ENCODE data around the gene KHK.

Gene KHK

DNA sequence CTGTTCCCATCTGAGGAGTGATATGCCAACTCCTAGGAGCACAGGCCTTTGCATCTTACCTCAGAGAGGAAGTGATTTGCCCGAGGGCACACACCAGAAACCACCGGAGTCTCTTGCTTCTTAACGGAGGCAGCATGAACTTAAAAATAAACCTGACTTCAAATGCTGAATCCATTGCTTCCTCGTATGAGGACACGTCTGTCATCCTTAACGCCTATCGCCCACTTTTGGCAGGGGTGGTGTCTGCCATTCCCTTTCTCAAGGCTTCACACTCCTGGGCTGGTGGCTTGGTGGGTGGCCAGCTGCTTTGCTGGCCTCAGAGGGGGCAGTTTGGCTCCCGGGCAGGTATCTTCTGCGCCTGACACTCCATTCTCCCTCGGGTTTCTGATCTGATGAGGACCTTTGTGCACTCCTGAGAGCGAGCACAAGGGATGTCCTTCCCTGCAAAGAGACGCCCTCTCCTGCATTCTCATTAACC is 48.9 kb downstream of the KHK start (continued):
- TF ChIP-seq SP2 (tag by site-specific recombination; IDR thresholded peaks at IDR 0.05) (no peak), ZNF473 (tag by site-specific recombination; IDR thresholded peaks at IDR 0.05) (no peak), ZNF558 (tag by site-specific recombination; IDR thresholded peaks at IDR 0.05) (no peak), MZF1 (tag by site-specific recombination; IDR thresholded peaks at IDR 0.05; ENCODE audit: borderline replicate concordance) (no peak), ZNF175 (tag by site-specific recombination; IDR thresholded peaks at IDR 0.05) (no peak)
- TF ChIP-seq, protein P1, sequence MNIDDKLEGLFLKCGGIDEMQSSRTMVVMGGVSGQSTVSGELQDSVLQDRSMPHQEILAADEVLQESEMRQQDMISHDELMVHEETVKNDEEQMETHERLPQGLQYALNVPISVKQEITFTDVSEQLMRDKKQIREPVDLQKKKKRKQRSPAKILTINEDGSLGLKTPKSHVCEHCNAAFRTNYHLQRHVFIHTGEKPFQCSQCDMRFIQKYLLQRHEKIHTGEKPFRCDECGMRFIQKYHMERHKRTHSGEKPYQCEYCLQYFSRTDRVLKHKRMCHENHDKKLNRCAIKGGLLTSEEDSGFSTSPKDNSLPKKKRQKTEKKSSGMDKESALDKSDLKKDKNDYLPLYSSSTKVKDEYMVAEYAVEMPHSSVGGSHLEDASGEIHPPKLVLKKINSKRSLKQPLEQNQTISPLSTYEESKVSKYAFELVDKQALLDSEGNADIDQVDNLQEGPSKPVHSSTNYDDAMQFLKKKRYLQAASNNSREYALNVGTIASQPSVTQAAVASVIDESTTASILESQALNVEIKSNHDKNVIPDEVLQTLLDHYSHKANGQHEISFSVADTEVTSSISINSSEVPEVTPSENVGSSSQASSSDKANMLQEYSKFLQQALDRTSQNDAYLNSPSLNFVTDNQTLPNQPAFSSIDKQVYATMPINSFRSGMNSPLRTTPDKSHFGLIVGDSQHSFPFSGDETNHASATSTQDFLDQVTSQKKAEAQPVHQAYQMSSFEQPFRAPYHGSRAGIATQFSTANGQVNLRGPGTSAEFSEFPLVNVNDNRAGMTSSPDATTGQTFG (tag by site-specific recombination; IDR thresholded peaks at IDR 0.05; ENCODE audit: borderline replicate concordance) = no peak
- TF ChIP-seq, protein P2, sequence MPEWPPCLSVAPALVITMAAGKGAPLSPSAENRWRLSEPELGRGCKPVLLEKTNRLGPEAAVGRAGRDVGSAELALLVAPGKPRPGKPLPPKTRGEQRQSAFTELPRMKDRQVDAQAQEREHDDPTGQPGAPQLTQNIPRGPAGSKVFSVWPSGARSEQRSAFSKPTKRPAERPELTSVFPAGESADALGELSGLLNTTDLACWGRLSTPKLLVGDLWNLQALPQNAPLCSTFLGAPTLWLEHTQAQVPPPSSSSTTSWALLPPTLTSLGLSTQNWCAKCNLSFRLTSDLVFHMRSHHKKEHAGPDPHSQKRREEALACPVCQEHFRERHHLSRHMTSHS (tag by site-specific recombination; IDR thresholded peaks at IDR 0.05) = no peak

GRCh38 chr2:27136751-27137150 is 50.2 kb downstream of the KHK start:
- H3K4me3 ChIP-seq (ENCODE audit: low read depth, low read length) = no peak overlapping the region
- ChIA-PET CTCF (interaction anchor here (0.8 kb wide), 1 partner anchor 145 kb away, joined by 3 read pairs; no protein-coding TSS in a partner anchor), POLR2A (interaction anchor here (0.6 kb wide), 1 partner anchor 11 kb away, joined by 3 read pairs; no protein-coding TSS in a partner anchor)
- H3K36me3 ChIP-seq (ENCODE audit: control insufficient read depth in 2 of 2, insufficient read depth in 1 of 2, low read length in 2 of 2) = peaks cover 4 to 14% of the 10 kb centered on the region in 2 experiments; a peak in 1 of 3 replicates
- TF ChIP-seq ZNF585B (tag by site-specific recombination; IDR thresholded peaks at IDR 0.05) = no peak
- no peak for TF ChIP-seq ZEB2 (tag by site-specific recombination; IDR thresholded peaks at IDR 0.05)
- no peak for TF ChIP-seq ZNF274 (IDR thresholded peaks at IDR 0.05; ENCODE audit: low read length)
- no peak for TF ChIP-seq ZNF274 (tag by site-specific recombination; IDR thresholded peaks at IDR 0.05; ENCODE audit: borderline replicate concordance)
- TF ChIP-seq, protein P3, sequence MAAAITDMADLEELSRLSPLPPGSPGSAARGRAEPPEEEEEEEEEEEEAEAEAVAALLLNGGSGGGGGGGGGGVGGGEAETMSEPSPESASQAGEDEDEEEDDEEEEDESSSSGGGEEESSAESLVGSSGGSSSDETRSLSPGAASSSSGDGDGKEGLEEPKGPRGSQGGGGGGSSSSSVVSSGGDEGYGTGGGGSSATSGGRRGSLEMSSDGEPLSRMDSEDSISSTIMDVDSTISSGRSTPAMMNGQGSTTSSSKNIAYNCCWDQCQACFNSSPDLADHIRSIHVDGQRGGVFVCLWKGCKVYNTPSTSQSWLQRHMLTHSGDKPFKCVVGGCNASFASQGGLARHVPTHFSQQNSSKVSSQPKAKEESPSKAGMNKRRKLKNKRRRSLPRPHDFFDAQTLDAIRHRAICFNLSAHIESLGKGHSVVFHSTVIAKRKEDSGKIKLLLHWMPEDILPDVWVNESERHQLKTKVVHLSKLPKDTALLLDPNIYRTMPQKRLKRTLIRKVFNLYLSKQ (tag by site-specific recombination; IDR thresholded peaks at IDR 0.05; ENCODE audit: borderline replicate concordance) = no peak
- no peak for TF ChIP-seq IKZF3 (tag by site-specific recombination; IDR thresholded peaks at IDR 0.05)
- no peak for TF ChIP-seq SP2 (tag by site-specific recombination; IDR thresholded peaks at IDR 0.05)
- TF ChIP-seq, protein P4, sequence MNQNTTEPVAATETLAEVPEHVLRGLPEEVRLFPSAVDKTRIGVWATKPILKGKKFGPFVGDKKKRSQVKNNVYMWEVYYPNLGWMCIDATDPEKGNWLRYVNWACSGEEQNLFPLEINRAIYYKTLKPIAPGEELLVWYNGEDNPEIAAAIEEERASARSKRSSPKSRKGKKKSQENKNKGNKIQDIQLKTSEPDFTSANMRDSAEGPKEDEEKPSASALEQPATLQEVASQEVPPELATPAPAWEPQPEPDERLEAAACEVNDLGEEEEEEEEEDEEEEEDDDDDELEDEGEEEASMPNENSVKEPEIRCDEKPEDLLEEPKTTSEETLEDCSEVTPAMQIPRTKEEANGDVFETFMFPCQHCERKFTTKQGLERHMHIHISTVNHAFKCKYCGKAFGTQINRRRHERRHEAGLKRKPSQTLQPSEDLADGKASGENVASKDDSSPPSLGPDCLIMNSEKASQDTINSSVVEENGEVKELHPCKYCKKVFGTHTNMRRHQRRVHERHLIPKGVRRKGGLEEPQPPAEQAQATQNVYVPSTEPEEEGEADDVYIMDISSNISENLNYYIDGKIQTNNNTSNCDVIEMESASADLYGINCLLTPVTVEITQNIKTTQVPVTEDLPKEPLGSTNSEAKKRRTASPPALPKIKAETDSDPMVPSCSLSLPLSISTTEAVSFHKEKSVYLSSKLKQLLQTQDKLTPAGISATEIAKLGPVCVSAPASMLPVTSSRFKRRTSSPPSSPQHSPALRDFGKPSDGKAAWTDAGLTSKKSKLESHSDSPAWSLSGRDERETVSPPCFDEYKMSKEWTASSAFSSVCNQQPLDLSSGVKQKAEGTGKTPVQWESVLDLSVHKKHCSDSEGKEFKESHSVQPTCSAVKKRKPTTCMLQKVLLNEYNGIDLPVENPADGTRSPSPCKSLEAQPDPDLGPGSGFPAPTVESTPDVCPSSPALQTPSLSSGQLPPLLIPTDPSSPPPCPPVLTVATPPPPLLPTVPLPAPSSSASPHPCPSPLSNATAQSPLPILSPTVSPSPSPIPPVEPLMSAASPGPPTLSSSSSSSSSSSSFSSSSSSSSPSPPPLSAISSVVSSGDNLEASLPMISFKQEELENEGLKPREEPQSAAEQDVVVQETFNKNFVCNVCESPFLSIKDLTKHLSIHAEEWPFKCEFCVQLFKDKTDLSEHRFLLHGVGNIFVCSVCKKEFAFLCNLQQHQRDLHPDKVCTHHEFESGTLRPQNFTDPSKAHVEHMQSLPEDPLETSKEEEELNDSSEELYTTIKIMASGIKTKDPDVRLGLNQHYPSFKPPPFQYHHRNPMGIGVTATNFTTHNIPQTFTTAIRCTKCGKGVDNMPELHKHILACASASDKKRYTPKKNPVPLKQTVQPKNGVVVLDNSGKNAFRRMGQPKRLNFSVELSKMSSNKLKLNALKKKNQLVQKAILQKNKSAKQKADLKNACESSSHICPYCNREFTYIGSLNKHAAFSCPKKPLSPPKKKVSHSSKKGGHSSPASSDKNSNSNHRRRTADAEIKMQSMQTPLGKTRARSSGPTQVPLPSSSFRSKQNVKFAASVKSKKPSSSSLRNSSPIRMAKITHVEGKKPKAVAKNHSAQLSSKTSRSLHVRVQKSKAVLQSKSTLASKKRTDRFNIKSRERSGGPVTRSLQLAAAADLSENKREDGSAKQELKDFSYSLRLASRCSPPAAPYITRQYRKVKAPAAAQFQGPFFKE (tag by site-specific recombination; IDR thresholded peaks at IDR 0.05; ENCODE audit: borderline replicate concordance) = no peak
- H3K4me1 ChIP-seq (ENCODE audit: control insufficient read depth, insufficient read depth, low read length) = no peaks in the 10 kb centered on the region
- H3K9me3 ChIP-seq (ENCODE audit: control insufficient read depth, insufficient read depth, low read depth, low read length) = no peaks in the 10 kb centered on the region
- H3K27ac ChIP-seq (ENCODE audit: extremely low read depth, low read depth, low read length) = no peak overlapping the region
